Endothelial cell of umbilical vein (primary cell): ENCODE results near the gene AFTPH. TPM values are rescaled to one million over a fixed set of nuclear protein-coding genes. Genes with fewer than 3 reads are reported as not detected.
A peak's percentile ranks its signal among the peaks of the same experiment; 100 is the strongest.

Experiments
- BruUV-seq: library from RNA; stranded (reverse); fragments of 400-500 nt; replicated peaks from 2 replicates; lab custom pipeline; 2021; lab: Mats Ljungman, UMichigan
- CTCF ChIA-PET: fragments of 300-600, 350-600 bp; sonication (Branson Sonifier 250); formaldehyde crosslinking; loops from one replicate; lab custom pipeline; 2021; ENCODE audit warnings: antibody characterized with exemption, inconsistent platforms; lab: Charles Lee
- POLR2A ChIA-PET: fragments of 300-600, 350-600 bp; sonication (Branson Sonifier 250); formaldehyde crosslinking; loops from one replicate; lab custom pipeline; 2021; ENCODE audit warnings: antibody characterized with exemption, inconsistent platforms; lab: Charles Lee
- DNase-seq: peaks from one replicate; pipeline ENCODE4 v3.0.0-alpha.2; 2011; ENCODE audit warnings: low read depth, low spot score
- FAIRE-seq: peaks from 2 replicates; lab custom pipeline; 2011; peaks lifted over from hg19 to GRCh38; lab: Jason Lieb, UNC
- H2AFZ ChIP-seq: 2 replicates; pipeline ENCODE4 v1.6.0; 2012; ENCODE audit warnings: low read depth, low read length, control low read depth, inconsistent platforms
- H3K27ac ChIP-seq: 2 replicates; pipeline ENCODE4 v1.5.1; 2011; ENCODE audit warnings: low read depth, mild to moderate bottlenecking, control low read depth, low read length, moderate library complexity; ENCODE audit not compliant: insufficient read depth
- H3K27me3 ChIP-seq, 2 experiments: 2 replicates each; pipeline versions ENCODE4 v1.6.0 to v1.6.1; 2011; ENCODE audit warnings: low read length in 2 of 2, mixed read lengths in 1 of 2; ENCODE audit not compliant: control insufficient read depth in 2 of 2, insufficient read depth in 2 of 2
- H3K36me3 ChIP-seq, 2 experiments: 2 replicates in 1 of 2; 3 replicates in 1 of 2; pipeline ENCODE4 v1.5.1; 2011; ENCODE audit warnings: low read length in 2 of 2, mild to moderate bottlenecking in 1 of 2, moderate library complexity in 1 of 2; ENCODE audit not compliant: control insufficient read depth in 2 of 2, insufficient read depth in 2 of 2; ENCODE audit errors: extremely low read depth in 1 of 2
- H3K4me1 ChIP-seq: 3 replicates; pipeline ENCODE4 v1.5.1; 2011; ENCODE audit warnings: mild to moderate bottlenecking, low read length; ENCODE audit not compliant: control insufficient read depth, insufficient read depth; ENCODE audit errors: extremely low read depth
- H3K4me2 ChIP-seq: 2 replicates; pipeline ENCODE4 v1.6.1; 2011; ENCODE audit warnings: low read length, control low read depth, mixed read lengths; ENCODE audit not compliant: insufficient read depth
- H3K4me3 ChIP-seq, 3 experiments: fragments of 200-600 bp in 1 of 3; sonication (generic), shearing (Covaris generic) in 1 of 3; replicated peaks in 1 of 3; 2 replicates each; pipeline ENCODE4 v1.5.1; 2011 to 2016; ENCODE audit warnings: control low read depth in 3 of 3, low read length in 3 of 3, mild to moderate bottlenecking in 2 of 3, inconsistent platforms in 1 of 3, low read depth in 1 of 3, moderate library complexity in 1 of 3; ENCODE audit not compliant: insufficient read depth in 1 of 3
- H3K79me2 ChIP-seq: 2 replicates; pipeline ENCODE4 v1.6.0; 2012; ENCODE audit warnings: low read length, inconsistent platforms; ENCODE audit not compliant: control insufficient read depth, insufficient read depth
- H3K9ac ChIP-seq: replicated peaks from 2 replicates; pipeline ENCODE3; 2011; ENCODE audit warnings: low read length, control low read depth; ENCODE audit not compliant: insufficient read depth; ENCODE audit errors: extremely low read depth
- H3K9me1 ChIP-seq: replicated peaks from 3 replicates; pipeline ENCODE4 v1.6.0; 2011; ENCODE audit warnings: mild to moderate bottlenecking, low read length; ENCODE audit not compliant: control insufficient read depth, insufficient read depth; ENCODE audit errors: extremely low read depth
- H3K9me3 ChIP-seq: replicated peaks from 2 replicates; pipeline ENCODE4 v1.5.1; 2012; ENCODE audit warnings: low read length, inconsistent platforms; ENCODE audit not compliant: control insufficient read depth, insufficient read depth
- H4K20me1 ChIP-seq: replicated peaks from 2 replicates; pipeline ENCODE3; 2011; ENCODE audit warnings: mild to moderate bottlenecking, low read length; ENCODE audit not compliant: control insufficient read depth, insufficient read depth; ENCODE audit errors: extremely low read depth
- CTCF ChIP-seq, 2 donors: IDR thresholded peaks; 1 replicate in 1 of 2; 2 replicates in 1 of 2; pipeline ENCODE4 v1.5.1; 2011; ENCODE audit warnings: low read length in 2 of 2, mild to moderate bottlenecking in 2 of 2, moderate library complexity in 2 of 2, control low read depth in 1 of 2, inconsistent platforms in 1 of 2, low read depth in 1 of 2; ENCODE audit not compliant: insufficient read depth in 1 of 2; ENCODE audit errors: extremely low read depth in 1 of 2
- EZH2 ChIP-seq: IDR thresholded peaks from 2 replicates; pipeline ENCODE4 v1.6.1; 2012; ENCODE audit warnings: borderline replicate concordance, low read depth, mild to moderate bottlenecking, moderate library complexity, low read length, inconsistent platforms; ENCODE audit not compliant: severe bottlenecking
- FOS ChIP-seq: IDR thresholded peaks from 2 replicates; pipeline ENCODE4 v1.6.1; 2011; ENCODE audit warnings: mild to moderate bottlenecking, low read length, moderate library complexity, borderline replicate concordance; ENCODE audit not compliant: insufficient read depth
- GATA2 ChIP-seq: IDR thresholded peaks from 2 replicates; pipeline ENCODE4 v1.7.0; 2011; ENCODE audit warnings: low read depth, mild to moderate bottlenecking, moderate library complexity, mixed read lengths, low read length; ENCODE audit not compliant: insufficient read length, insufficient read depth
- JUN ChIP-seq: IDR thresholded peaks from 2 replicates; pipeline ENCODE4 v1.6.1; 2011; ENCODE audit warnings: borderline replicate concordance, low read depth; ENCODE audit not compliant: insufficient read length, insufficient read depth
- MAX ChIP-seq: IDR thresholded peaks from 2 replicates; pipeline ENCODE4 v1.6.1; 2011; ENCODE audit not compliant: insufficient read depth, insufficient read length
- MYC ChIP-seq: IDR thresholded peaks from one replicate; pipeline ENCODE4 v1.6.1; 2011; ENCODE audit warnings: mild to moderate bottlenecking, low read depth, low read length
- POLR2A ChIP-seq: IDR thresholded peaks from 2 replicates; pipeline ENCODE4 v1.6.1; 2012; ENCODE audit warnings: low read depth, mild to moderate bottlenecking, control low read depth, low read length
- POLR2AphosphoS5 ChIP-seq: IDR thresholded peaks from 2 replicates; pipeline ENCODE4 v1.6.1; 2012; ENCODE audit warnings: low read depth, mild to moderate bottlenecking, control low read depth, low read length, moderate library complexity; ENCODE audit not compliant: insufficient read depth
- dilution Hi-C: fragments of 300-500 bp; cut with MboI; formaldehyde crosslinking; loops from one replicate; pipeline ENCODE4 v1.15.0; 2019; ENCODE audit warnings: low sequenced_read_pairs; ENCODE audit not compliant: extremely low pct_ligation_motif_present
- intact Hi-C: fragments of 100-400 bp; cut with micrococcal nuclease; formaldehyde crosslinking; loops from one replicate; pipeline ENCODE4 v1.10.0; 2022
- polyA plus RNA-seq, 4 experiments: library from polyadenylated mRNA; depleted of rRNA in 3 of 4; stranded (reverse) in 3 of 4; unstranded in 1 of 4; fragments of >200 nt; gene quantifications; 2 replicates each; pipeline versions ENCODE4 v1.2.1 to v1.2.3, GENCODE V29; 2011 to 2012; ENCODE audit warnings: missing spikeins in 1 of 4
- total RNA-seq: library from RNA; stranded (reverse); gene quantifications from 2 replicates; pipeline ENCODE4 v1.2.3, GENCODE V29; 2021

Gene AFTPH
- total and polyA plus RNA-seq, 2 donors (not counting 3 experiments of a cell fraction or from before 2014, with no cell fraction given), result 6.9 to 15.3 TPM

GRCh38 chr2:64609942-64610281 is 85.8 kb downstream of the AFTPH start:
- H4K20me1 ChIP-seq, result no peaks in the 10 kb centered on the region
- ChIA-PET CTCF (interaction anchor here (1.0 to 4.9 kb wide), 7 partner anchors 8 to 39 kb away, joined by 3 to 18 read pairs (median 7); no protein-coding TSS in a partner anchor), POLR2A (no interaction called here)
- no peaks in the 10 kb centered on the region for H3K36me3 ChIP-seq
- no peak overlapping the region for H3K27ac ChIP-seq
- dilution Hi-C loops (no loop called here), intact Hi-C loops (loop anchor here (2.0 kb wide), 1 partner anchor 35 kb away; no protein-coding TSS in a partner anchor)
- no peaks in the 10 kb centered on the region for H3K79me2 ChIP-seq
- no peaks in the 10 kb centered on the region for H3K9me1 ChIP-seq
- H3K4me1 ChIP-seq, result no peaks in the 10 kb centered on the region
- H3K27me3 ChIP-seq, result peaks cover 0 to 2% of the 10 kb centered on the region in 2 experiments
- no peak overlapping the region for H3K4me3 ChIP-seq
- no peak for TF ChIP-seq FOS
- TF ChIP-seq MAX, result no peak
- no peak for TF ChIP-seq JUN
- no peak for TF ChIP-seq MYC
- no peak for TF ChIP-seq GATA2
- no peak for TF ChIP-seq EZH2
- no peak for TF ChIP-seq CTCF (IDR thresholded peaks at IDR 0.05; ENCODE audit: extremely low read depth in 1 of 2, insufficient read depth in 1 of 2, low read depth in 1 of 2, low read length in 2 of 2)
- TF ChIP-seq POLR2AphosphoS5, result no peak
- TF ChIP-seq POLR2A, result no peak
- H3K9me3 ChIP-seq, result no peaks in the 10 kb centered on the region
- H2AFZ ChIP-seq, result peak overlapping the region; percentile 59
- no TSS peak for BruUV-seq
- H3K9ac ChIP-seq, result peak overlapping the region; percentile 7
- DNase-seq (no peak), FAIRE-seq (no peak)
- H3K4me2 ChIP-seq, result peak overlapping the region; percentile 49
